ENCODE data around the gene IQCF2.

GRCh38 chr3:51875501-51875900 lies 14.1 kb downstream of the IQCF2 start, which contains the start of gene IQCF5:
- TF ChIP-seq REST (IDR thresholded peaks at IDR 0.05; ENCODE audit: insufficient read depth in 1 of 2, low read depth in 2 of 2, low read length in 2 of 2) (no peak), SIN3A (IDR thresholded peaks at IDR 0.05; ENCODE audit: borderline replicate concordance, insufficient read depth, low read length) (no peak), POLR2AphosphoS5 (IDR thresholded peaks at IDR 0.05; ENCODE audit: low read depth, low read length) (no peak)

Data from PFSK-1 (cell line).